ENCODE results near the gene OR7C2. TPM values are rescaled to one million over a fixed set of nuclear protein-coding genes. Genes with fewer than 3 reads are reported as not detected.
A peak's percentile ranks its signal among the peaks of the same experiment; 100 is the strongest.

OR7C2 gene
- total RNA-seq, 6 donors from 2014 or later = not detected

DNA sequence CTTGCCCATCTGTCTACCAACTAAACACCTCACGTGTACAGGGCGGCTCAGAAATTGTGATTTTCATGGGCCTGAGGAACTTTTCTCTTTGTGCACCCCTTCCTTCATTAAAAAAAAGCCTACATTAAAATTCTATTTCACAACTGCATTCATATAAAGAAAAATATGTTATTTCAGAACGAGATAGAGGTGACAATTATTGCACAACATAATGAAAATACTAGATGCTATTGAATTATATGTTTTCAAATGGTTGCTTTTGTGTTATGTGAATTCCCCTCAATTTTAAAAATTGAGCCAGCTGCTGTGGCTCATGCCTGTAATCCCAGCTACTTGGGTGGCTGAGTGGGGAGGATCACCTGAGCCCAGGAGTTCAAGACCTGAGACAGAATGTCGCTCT lies 33.2 kb downstream of the OR7C2 start:
- Histone ChIP-seq H3K36me3 (no peaks in the 10 kb centered on the region), H3K27me3 (peaks cover 0 to 6% (median 3%) of the 10 kb centered on the region in 4 donors), H3K4me1 (peaks cover 0 to 5% (median under 1%) of the 10 kb centered on the region in 4 donors), H3K9me3 (no peaks in the 10 kb centered on the region), H3K27ac (no peak overlapping the region), H3K4me3 (no peak overlapping the region)
- ATAC-seq (ENCODE audit: low FRiP score in 2 of 2) = no peak
- DNase-seq = no peak
- TF ChIP-seq POLR2AphosphoS5 (IDR thresholded peaks at IDR 0.05) = no peak
- TF ChIP-seq, protein P1, sequence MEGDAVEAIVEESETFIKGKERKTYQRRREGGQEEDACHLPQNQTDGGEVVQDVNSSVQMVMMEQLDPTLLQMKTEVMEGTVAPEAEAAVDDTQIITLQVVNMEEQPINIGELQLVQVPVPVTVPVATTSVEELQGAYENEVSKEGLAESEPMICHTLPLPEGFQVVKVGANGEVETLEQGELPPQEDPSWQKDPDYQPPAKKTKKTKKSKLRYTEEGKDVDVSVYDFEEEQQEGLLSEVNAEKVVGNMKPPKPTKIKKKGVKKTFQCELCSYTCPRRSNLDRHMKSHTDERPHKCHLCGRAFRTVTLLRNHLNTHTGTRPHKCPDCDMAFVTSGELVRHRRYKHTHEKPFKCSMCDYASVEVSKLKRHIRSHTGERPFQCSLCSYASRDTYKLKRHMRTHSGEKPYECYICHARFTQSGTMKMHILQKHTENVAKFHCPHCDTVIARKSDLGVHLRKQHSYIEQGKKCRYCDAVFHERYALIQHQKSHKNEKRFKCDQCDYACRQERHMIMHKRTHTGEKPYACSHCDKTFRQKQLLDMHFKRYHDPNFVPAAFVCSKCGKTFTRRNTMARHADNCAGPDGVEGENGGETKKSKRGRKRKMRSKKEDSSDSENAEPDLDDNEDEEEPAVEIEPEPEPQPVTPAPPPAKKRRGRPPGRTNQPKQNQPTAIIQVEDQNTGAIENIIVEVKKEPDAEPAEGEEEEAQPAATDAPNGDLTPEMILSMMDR (IDR thresholded peaks at IDR 0.05) = no peak
- TF ChIP-seq POLR2A (IDR thresholded peaks at IDR 0.05) = no peak
- no peak for TF ChIP-seq EP300 (IDR thresholded peaks at IDR 0.05)
- 60 to 81% methylated on average over 4 of the region's 4 CpGs for WGBS, 2 donors

DNA sequence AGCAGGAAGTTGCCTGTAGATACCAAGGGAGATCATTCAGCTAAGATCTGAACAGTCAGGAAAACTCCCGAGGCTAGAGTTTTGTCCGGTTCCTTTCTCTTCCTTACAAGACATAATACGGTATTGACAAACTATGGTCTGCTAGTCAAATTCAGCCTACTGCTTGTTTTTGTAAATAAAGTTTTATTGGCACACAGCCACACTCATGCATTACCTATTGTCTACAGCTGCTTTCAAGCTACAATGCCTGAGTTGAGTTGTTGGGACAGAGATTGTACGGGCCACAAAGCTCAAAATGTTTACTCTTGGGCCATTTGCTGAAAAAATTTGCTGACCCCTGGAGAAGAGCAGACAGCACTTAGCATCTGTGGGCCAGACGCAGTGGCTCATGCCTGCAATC lies 35.8 kb downstream of the OR7C2 start:
- peaks cover 0 to 19% (median 10%) of the 10 kb centered on the region in 4 donors for H3K27me3 ChIP-seq
- ATAC-seq (ENCODE audit: low FRiP score in 2 of 2) (no peak), DNase-seq (no peak)
- H3K4me1 ChIP-seq = peaks cover 0 to 10% (median 2%) of the 10 kb centered on the region in 4 donors
- TF ChIP-seq POLR2A (IDR thresholded peaks at IDR 0.05) (no peak), EP300 (IDR thresholded peaks at IDR 0.05) (no peak), POLR2AphosphoS5 (IDR thresholded peaks at IDR 0.05) (no peak)
- TF ChIP-seq, protein P1 (IDR thresholded peaks at IDR 0.05) = no peak
- 60 to 81% methylated on average over 5 of the region's 5 CpGs for WGBS, 2 donors
- H3K27ac ChIP-seq = no peak overlapping the region
- H3K4me3 ChIP-seq = no peak overlapping the region
- H3K36me3 ChIP-seq = no peaks in the 10 kb centered on the region
- no peaks in the 10 kb centered on the region for H3K9me3 ChIP-seq

DNA sequence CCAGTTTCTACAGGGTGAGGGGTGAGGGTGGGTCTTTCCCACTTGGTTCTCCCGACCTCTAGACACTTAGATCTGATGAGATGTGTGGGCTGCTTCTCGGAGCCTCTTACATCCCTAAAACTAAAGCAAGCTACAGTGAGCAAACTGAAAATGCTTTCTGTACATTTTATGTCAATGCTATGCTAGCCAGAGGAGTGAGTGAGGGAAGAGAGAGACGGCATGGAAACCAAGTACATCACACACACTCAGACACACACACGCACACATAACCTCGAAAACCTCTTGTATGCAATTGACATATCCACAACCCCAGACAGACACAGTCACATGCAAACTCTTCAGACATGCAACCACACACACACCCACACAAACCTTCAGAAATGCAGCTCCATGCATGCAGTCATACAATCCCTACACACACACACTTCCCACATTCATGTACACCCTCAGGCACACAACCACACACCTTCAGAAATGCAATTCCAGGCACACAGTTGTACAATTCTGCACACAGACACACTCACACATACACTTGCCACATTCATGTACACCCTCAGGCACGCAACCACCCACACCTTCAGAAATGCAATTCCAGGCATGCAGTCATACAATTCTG lies 37.0 kb downstream of the OR7C2 start:
- TF ChIP-seq POLR2A (IDR thresholded peaks at IDR 0.05) (no peak), EP300 (IDR thresholded peaks at IDR 0.05) (no peak), POLR2AphosphoS5 (IDR thresholded peaks at IDR 0.05) (no peak)
- TF ChIP-seq, protein P1 (IDR thresholded peaks at IDR 0.05) = no peak
- 66 to 68% methylated on average over 6 of the region's 6 CpGs for WGBS, 2 donors
- Histone ChIP-seq H3K36me3 (no peaks in the 10 kb centered on the region), H3K4me1 (peaks cover 0 to 10% (median 2%) of the 10 kb centered on the region in 4 donors), H3K4me3 (no peak overlapping the region), H3K27me3 (peaks cover 0 to 19% (median 10%) of the 10 kb centered on the region in 4 donors), H3K9me3 (no peaks in the 10 kb centered on the region), H3K27ac (no peak overlapping the region)
- ATAC-seq (ENCODE audit: low FRiP score in 2 of 2) (no peak), DNase-seq (no peak)

DNA sequence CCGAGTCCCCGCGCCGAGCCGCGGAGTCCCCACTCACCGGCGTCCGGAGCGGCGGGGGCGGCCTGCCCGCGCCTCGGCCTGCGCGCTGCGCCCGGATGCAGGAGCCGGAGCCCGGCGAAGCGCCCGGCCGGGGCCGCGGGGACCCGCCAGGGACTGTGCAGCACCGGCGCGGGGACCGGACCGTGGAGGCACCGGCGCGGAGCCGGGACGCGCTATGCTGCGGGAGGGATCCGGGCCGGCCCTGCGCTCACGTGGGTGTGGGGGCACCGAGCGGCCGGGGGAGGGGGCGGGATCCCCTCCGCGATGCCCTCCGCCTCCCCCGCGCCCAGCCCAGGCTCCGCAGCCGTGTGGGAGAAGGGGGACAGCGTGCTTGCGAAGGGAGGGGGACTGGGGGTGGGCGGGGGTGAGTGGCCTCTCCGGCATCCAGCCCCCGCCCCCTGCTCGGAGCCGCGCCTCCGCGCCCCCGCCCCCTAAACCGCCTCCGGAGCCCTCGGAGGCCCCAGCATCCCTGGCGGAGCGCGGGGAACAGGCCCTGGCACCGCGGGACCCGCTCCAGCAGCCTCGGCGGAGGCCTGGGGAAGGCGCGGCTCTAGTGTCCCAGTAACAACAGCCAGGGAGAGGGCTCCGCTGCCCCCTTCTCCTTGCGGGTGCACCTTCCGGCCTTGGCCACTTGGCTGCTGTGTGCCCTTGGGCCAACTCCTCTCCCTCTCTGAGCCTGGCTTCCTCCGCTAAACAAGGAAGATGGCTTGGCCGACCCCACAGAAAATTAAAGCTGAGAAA lies 38.4 kb downstream of the OR7C2 start, which contains the start of gene SLC1A6:
SLC1A6 (minus strand) TSS at position 389 of the 780 bp plus-strand sequence. CDS start 6,954 bp downstream, outside the sequence.
- H3K4me1 ChIP-seq = peaks cover 0 to 10% (median 2%) of the 10 kb centered on the region in 4 donors
- no peaks in the 10 kb centered on the region for H3K9me3 ChIP-seq
- ATAC-seq (ENCODE audit: low FRiP score in 2 of 2) = no peak
- peaks cover 0 to 19% (median 10%) of the 10 kb centered on the region in 4 donors for H3K27me3 ChIP-seq
- H3K27ac ChIP-seq = no peak within 1 kb of the TSS
- DNase-seq = peak in 1 of 2 donors; percentile 78
- no peak for TF ChIP-seq POLR2AphosphoS5 (IDR thresholded peaks at IDR 0.05)
- TF ChIP-seq EP300 (IDR thresholded peaks at IDR 0.05) = no peak
- TF ChIP-seq POLR2A (IDR thresholded peaks at IDR 0.05) = no peak
- TF ChIP-seq, protein P1 (IDR thresholded peaks at IDR 0.05) = no peak
- no peak within 1 kb of the TSS for H3K4me3 ChIP-seq
- no peaks in the 10 kb centered on the region for H3K36me3 ChIP-seq
- WGBS, 2 donors = 2 to 5% methylated on average over 11 to 12 of the region's 84 CpGs

All from upper lobe of left lung (tissue), 6 donors.